ENCODE results near the gene ADGRF3.
"Not testable (repeated sequence)": the region's sequence is repeated elsewhere in the genome, so short reads cannot be mapped to it uniquely, and the experiment has no call there.

The ADGRF3 gene

GRCh38 chr2:26370909-26371308, 24.3 kb upstream of the ADGRF3 start:
- H3K27me3 ChIP-seq (ENCODE audit: control insufficient read depth in 2 of 2, insufficient read depth in 2 of 2, low read length in 2 of 2); H3K4me3 ChIP-seq (ENCODE audit: low read length in 2 of 2); H3K9me3 ChIP-seq (ENCODE audit: control insufficient read depth in 2 of 2, low read length in 2 of 2); H3K9ac ChIP-seq (ENCODE audit: low read depth in 1 of 2, low read length in 2 of 2); H3K4me1 ChIP-seq (ENCODE audit: control insufficient read depth in 2 of 2, insufficient read depth in 2 of 2, low read length in 2 of 2); H3K27ac ChIP-seq (ENCODE audit: low read depth in 2 of 2, low read length in 2 of 2): not testable (repeated sequence)
- peaks cover 17 to 20% of the 10 kb centered on the region in 2 donors for H3K36me3 ChIP-seq (ENCODE audit: control insufficient read depth in 2 of 2, insufficient read depth in 2 of 2, low read length in 2 of 2)

GRCh38 chr2:26369664-26370063, 23.1 kb upstream of the ADGRF3 start:
- peaks cover 11 to 18% of the 10 kb centered on the region in 2 donors for H3K36me3 ChIP-seq (ENCODE audit: control insufficient read depth in 2 of 2, insufficient read depth in 2 of 2, low read length in 2 of 2)

DNA sequence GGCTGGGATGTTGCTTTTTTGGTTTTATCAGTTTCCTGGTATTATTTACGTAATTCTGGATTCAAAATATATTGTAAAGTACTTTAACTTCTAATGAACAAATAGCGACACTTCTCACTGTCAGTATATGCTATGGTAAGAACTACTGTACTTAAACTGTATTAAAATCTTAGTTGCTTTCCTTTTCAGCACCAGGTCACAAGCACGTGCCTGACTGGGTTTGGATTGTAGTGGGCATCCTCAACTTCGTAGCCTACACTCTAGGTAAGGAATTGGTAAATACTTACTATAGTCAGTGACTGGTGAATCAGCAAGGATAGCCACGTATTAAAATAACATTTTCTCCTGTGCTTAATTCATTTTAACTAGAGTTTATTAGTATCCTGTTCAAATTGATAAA, 20.4 kb upstream of the ADGRF3 start:
- Histone ChIP-seq H3K36me3 (ENCODE audit: control insufficient read depth in 2 of 2, insufficient read depth in 2 of 2, low read length in 2 of 2) (peaks cover 9 to 18% of the 10 kb centered on the region in 2 donors), H3K9ac (ENCODE audit: low read depth in 1 of 2, low read length in 2 of 2) (no peak overlapping the region), H3K27ac (ENCODE audit: low read depth in 2 of 2, low read length in 2 of 2) (no peak overlapping the region), H3K9me3 (ENCODE audit: control insufficient read depth in 2 of 2, low read length in 2 of 2) (no peaks in the 10 kb centered on the region), H3K4me1 (ENCODE audit: control insufficient read depth in 2 of 2, insufficient read depth in 2 of 2, low read length in 2 of 2) (peaks cover 0 to 5% of the 10 kb centered on the region in 2 donors), H3K4me3 (ENCODE audit: low read length in 2 of 2) (no peak overlapping the region), H3K27me3 (ENCODE audit: control insufficient read depth in 2 of 2, insufficient read depth in 2 of 2, low read length in 2 of 2) (no peaks in the 10 kb centered on the region)

More at GRCh38 chr2:26369664-26370063, 23.1 kb upstream of the ADGRF3 start:
- not testable (repeated sequence) for H3K4me3 ChIP-seq (ENCODE audit: low read length in 2 of 2); H3K9me3 ChIP-seq (ENCODE audit: control insufficient read depth in 2 of 2, low read length in 2 of 2); H3K27me3 ChIP-seq (ENCODE audit: control insufficient read depth in 2 of 2, insufficient read depth in 2 of 2, low read length in 2 of 2); H3K27ac ChIP-seq (ENCODE audit: low read depth in 2 of 2, low read length in 2 of 2); H3K9ac ChIP-seq (ENCODE audit: low read depth in 1 of 2, low read length in 2 of 2); H3K4me1 ChIP-seq (ENCODE audit: control insufficient read depth in 2 of 2, insufficient read depth in 2 of 2, low read length in 2 of 2)

DNA sequence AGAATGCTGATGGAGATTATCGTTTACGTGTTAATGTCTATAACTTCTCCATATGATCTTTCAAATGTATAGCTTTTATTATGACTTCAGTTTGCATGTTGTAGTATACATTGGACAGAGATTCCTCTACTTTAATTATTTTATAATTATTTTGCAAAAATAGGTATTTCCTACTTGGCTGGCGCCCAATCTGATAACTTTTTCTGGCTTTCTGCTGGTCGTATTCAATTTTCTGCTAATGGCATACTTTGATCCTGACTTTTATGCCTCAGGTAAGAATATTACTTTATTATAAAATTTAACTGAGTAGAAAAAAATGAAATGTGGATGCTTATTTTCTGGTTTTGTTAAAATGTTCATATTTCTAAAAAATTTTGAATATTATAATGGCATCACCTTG, 18.1 kb upstream of the ADGRF3 start:
- Histone ChIP-seq H3K4me3 (ENCODE audit: low read length in 2 of 2) (no peak overlapping the region), H3K9me3 (ENCODE audit: control insufficient read depth in 2 of 2, low read length in 2 of 2) (no peaks in the 10 kb centered on the region), H3K4me1 (ENCODE audit: control insufficient read depth in 2 of 2, insufficient read depth in 2 of 2, low read length in 2 of 2) (peaks cover 0 to 5% of the 10 kb centered on the region in 2 donors), H3K27me3 (ENCODE audit: control insufficient read depth in 2 of 2, insufficient read depth in 2 of 2, low read length in 2 of 2) (no peaks in the 10 kb centered on the region), H3K36me3 (ENCODE audit: control insufficient read depth in 2 of 2, insufficient read depth in 2 of 2, low read length in 2 of 2) (peaks cover 9 to 16% of the 10 kb centered on the region in 2 donors), H3K9ac (ENCODE audit: low read depth in 1 of 2, low read length in 2 of 2) (no peak overlapping the region), H3K27ac (ENCODE audit: low read depth in 2 of 2, low read length in 2 of 2) (no peak overlapping the region)

GRCh38 chr2:26363958-26364357, 17.4 kb upstream of the ADGRF3 start:
- Histone ChIP-seq H3K9me3 (ENCODE audit: control insufficient read depth in 2 of 2, low read length in 2 of 2) (no peaks in the 10 kb centered on the region), H3K36me3 (ENCODE audit: control insufficient read depth in 2 of 2, insufficient read depth in 2 of 2, low read length in 2 of 2) (peaks cover 9 to 16% of the 10 kb centered on the region in 2 donors), H3K9ac (ENCODE audit: low read depth in 1 of 2, low read length in 2 of 2) (no peak overlapping the region), H3K27me3 (ENCODE audit: control insufficient read depth in 2 of 2, insufficient read depth in 2 of 2, low read length in 2 of 2) (no peaks in the 10 kb centered on the region), H3K27ac (ENCODE audit: low read depth in 2 of 2, low read length in 2 of 2) (no peak overlapping the region), H3K4me3 (ENCODE audit: low read length in 2 of 2) (no peak overlapping the region), H3K4me1 (ENCODE audit: control insufficient read depth in 2 of 2, insufficient read depth in 2 of 2, low read length in 2 of 2) (peaks cover 0 to 5% of the 10 kb centered on the region in 2 donors)

GRCh38 chr2:26363323-26363722, 16.7 kb upstream of the ADGRF3 start:
- Histone ChIP-seq H3K9ac (ENCODE audit: low read depth in 1 of 2, low read length in 2 of 2) (no peak overlapping the region), H3K36me3 (ENCODE audit: control insufficient read depth in 2 of 2, insufficient read depth in 2 of 2, low read length in 2 of 2) (peaks cover 8 to 14% of the 10 kb centered on the region in 2 donors), H3K27ac (ENCODE audit: low read depth in 2 of 2, low read length in 2 of 2) (no peak overlapping the region)

GRCh38 chr2:26359886-26360473, 13.4 kb upstream of the ADGRF3 start:
- Histone ChIP-seq H3K9ac (ENCODE audit: low read depth in 1 of 2, low read length in 2 of 2) (no peak overlapping the region), H3K27ac (ENCODE audit: low read depth in 2 of 2, low read length in 2 of 2) (no peak overlapping the region), H3K4me3 (ENCODE audit: low read length in 2 of 2) (no peak overlapping the region), H3K9me3 (ENCODE audit: control insufficient read depth in 2 of 2, low read length in 2 of 2) (no peaks in the 10 kb centered on the region), H3K4me1 (ENCODE audit: control insufficient read depth in 2 of 2, insufficient read depth in 2 of 2, low read length in 2 of 2) (peaks cover 0 to 5% of the 10 kb centered on the region in 2 donors), H3K36me3 (ENCODE audit: control insufficient read depth in 2 of 2, insufficient read depth in 2 of 2, low read length in 2 of 2) (no peaks in the 10 kb centered on the region), H3K27me3 (ENCODE audit: control insufficient read depth in 2 of 2, insufficient read depth in 2 of 2, low read length in 2 of 2) (no peaks in the 10 kb centered on the region)

More at GRCh38 chr2:26363323-26363722, 16.7 kb upstream of the ADGRF3 start:
- H3K4me1 ChIP-seq (ENCODE audit: control insufficient read depth in 2 of 2, insufficient read depth in 2 of 2, low read length in 2 of 2) = peaks cover 0 to 5% of the 10 kb centered on the region in 2 donors
- H3K27me3 ChIP-seq (ENCODE audit: control insufficient read depth in 2 of 2, insufficient read depth in 2 of 2, low read length in 2 of 2) = no peaks in the 10 kb centered on the region
- no peak overlapping the region for H3K4me3 ChIP-seq (ENCODE audit: low read length in 2 of 2)
- no peaks in the 10 kb centered on the region for H3K9me3 ChIP-seq (ENCODE audit: control insufficient read depth in 2 of 2, low read length in 2 of 2)

GRCh38 chr2:26356771-26357170, 10.2 kb upstream of the ADGRF3 start:
- Histone ChIP-seq H3K4me1 (ENCODE audit: control insufficient read depth in 2 of 2, insufficient read depth in 2 of 2, low read length in 2 of 2) (no peaks in the 10 kb centered on the region), H3K9me3 (ENCODE audit: control insufficient read depth in 2 of 2, low read length in 2 of 2) (no peaks in the 10 kb centered on the region), H3K27ac (ENCODE audit: low read depth in 2 of 2, low read length in 2 of 2) (no peak overlapping the region), H3K27me3 (ENCODE audit: control insufficient read depth in 2 of 2, insufficient read depth in 2 of 2, low read length in 2 of 2) (no peaks in the 10 kb centered on the region), H3K36me3 (ENCODE audit: control insufficient read depth in 2 of 2, insufficient read depth in 2 of 2, low read length in 2 of 2) (no peaks in the 10 kb centered on the region), H3K4me3 (ENCODE audit: low read length in 2 of 2) (no peak overlapping the region), H3K9ac (ENCODE audit: low read depth in 1 of 2, low read length in 2 of 2) (no peak overlapping the region)

- H3K9me3 ChIP-seq (ENCODE audit: control insufficient read depth in 2 of 2, low read length in 2 of 2) = no peaks in the 10 kb centered on the region
- no peak overlapping the region for H3K9ac ChIP-seq (ENCODE audit: low read depth in 1 of 2, low read length in 2 of 2)
- H3K27ac ChIP-seq (ENCODE audit: low read depth in 2 of 2, low read length in 2 of 2) = no peak overlapping the region
- H3K4me3 ChIP-seq (ENCODE audit: low read length in 2 of 2) = no peak overlapping the region
- no peaks in the 10 kb centered on the region for H3K4me1 ChIP-seq (ENCODE audit: control insufficient read depth in 2 of 2, insufficient read depth in 2 of 2, low read length in 2 of 2)
- no peaks in the 10 kb centered on the region for H3K36me3 ChIP-seq (ENCODE audit: control insufficient read depth in 2 of 2, insufficient read depth in 2 of 2, low read length in 2 of 2)
- no peaks in the 10 kb centered on the region for H3K27me3 ChIP-seq (ENCODE audit: control insufficient read depth in 2 of 2, insufficient read depth in 2 of 2, low read length in 2 of 2)
Observed at GRCh38 chr2:26356111-26356510, 9.5 kb upstream of the ADGRF3 start.

DNA sequence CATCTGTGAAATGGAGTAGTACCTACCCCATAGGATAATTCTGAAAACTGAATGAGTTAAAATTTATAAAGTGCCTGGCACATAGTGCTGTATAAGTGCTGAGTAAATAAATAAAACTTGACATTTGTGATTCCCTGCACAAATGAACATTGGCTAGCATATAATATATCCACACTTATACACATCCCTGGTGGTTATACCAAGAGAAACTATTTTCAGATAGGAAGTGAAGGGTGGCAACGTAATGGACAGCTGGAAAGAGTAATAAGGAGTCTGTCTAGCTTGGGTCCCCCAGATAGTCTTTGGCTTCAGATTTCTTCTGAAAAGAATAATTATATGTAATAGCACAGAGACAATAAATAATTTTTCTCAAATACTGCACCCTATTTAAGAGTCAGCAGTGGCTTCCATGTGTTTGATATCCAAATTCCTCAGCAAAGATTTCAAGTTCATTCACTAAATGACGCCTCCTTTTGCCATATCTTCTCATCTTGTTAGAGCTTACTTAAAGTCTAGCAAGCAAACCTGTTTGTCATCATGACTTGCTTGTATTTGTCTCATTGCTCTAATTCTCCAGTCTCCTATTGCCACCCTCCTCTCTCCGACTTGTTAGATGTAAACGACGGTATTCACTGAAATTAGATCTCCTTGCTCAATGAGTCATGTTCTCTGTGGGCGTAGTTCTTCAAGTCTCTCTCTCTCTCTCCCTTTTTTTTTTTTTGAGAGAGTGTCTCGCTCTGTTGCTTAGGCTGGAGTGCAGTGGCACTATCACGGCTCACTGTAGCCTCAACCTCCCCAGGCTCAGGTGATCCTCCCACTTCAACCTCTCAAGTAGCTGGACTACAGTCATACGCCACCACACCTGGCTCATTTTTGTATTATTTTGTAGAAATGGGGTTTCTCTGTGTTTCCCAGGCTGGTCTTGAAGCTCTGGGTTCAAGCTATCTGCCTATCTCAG, 8.7 kb upstream of the ADGRF3 start:
- Histone ChIP-seq H3K9me3 (ENCODE audit: control insufficient read depth in 2 of 2, low read length in 2 of 2) (no peaks in the 10 kb centered on the region), H3K36me3 (ENCODE audit: control insufficient read depth in 2 of 2, insufficient read depth in 2 of 2, low read length in 2 of 2) (no peaks in the 10 kb centered on the region), H3K4me3 (ENCODE audit: low read length in 2 of 2) (no peak overlapping the region), H3K27ac (ENCODE audit: low read depth in 2 of 2, low read length in 2 of 2) (no peak overlapping the region), H3K9ac (ENCODE audit: low read depth in 1 of 2, low read length in 2 of 2) (no peak overlapping the region), H3K4me1 (ENCODE audit: control insufficient read depth in 2 of 2, insufficient read depth in 2 of 2, low read length in 2 of 2) (no peaks in the 10 kb centered on the region), H3K27me3 (ENCODE audit: control insufficient read depth in 2 of 2, insufficient read depth in 2 of 2, low read length in 2 of 2) (no peaks in the 10 kb centered on the region)
